HepG2 (cell line): ENCODE results near the gene CREBBP. TPM values are rescaled to one million over a fixed set of nuclear protein-coding genes. Genes with fewer than 3 reads are reported as not detected.

Experiments
- CBX1 ChIP-seq: IDR thresholded peaks from one replicate; pipeline ENCODE4 v1.6.1; 2016; ENCODE audit warnings: antibody characterized with exemption, low read depth
- FIP1L1 ChIP-seq: fragments of 200-400 bp; formaldehyde crosslinking; IDR thresholded peaks from 2 replicates; pipeline ENCODE4 v1.6.1; 2018; ENCODE audit warnings: low read depth, mild to moderate bottlenecking, low read length, moderate library complexity, borderline replicate concordance; ENCODE audit not compliant: insufficient read depth
- HNF4A ChIP-seq: sonication (generic); formaldehyde crosslinking; IDR thresholded peaks from 2 replicates; pipeline ENCODE4 v1.4.0; 2020; ENCODE audit warnings: missing genetic modification reagents
- IKZF4 ChIP-seq: sonication (generic); formaldehyde crosslinking; IDR thresholded peaks from 2 replicates; pipeline ENCODE4 v1.5.1; 2020; ENCODE audit warnings: borderline replicate concordance, mild to moderate bottlenecking, low read depth, missing genetic modification reagents; ENCODE audit errors: not compliant biosample characterization
- KDM3A ChIP-seq: IDR thresholded peaks from 2 replicates; pipeline ENCODE4 v1.6.1; 2018; ENCODE audit warnings: low read depth, missing compliant biosample characterization
- MEF2D ChIP-seq: sonication (generic); formaldehyde crosslinking; IDR thresholded peaks from 2 replicates; pipeline ENCODE4 v1.5.1; 2020; ENCODE audit warnings: mild to moderate bottlenecking, missing genetic modification reagents
- NCOA1 ChIP-seq: sonication (generic); formaldehyde crosslinking; IDR thresholded peaks from 2 replicates; pipeline ENCODE4 v1.9.0; 2021; ENCODE audit warnings: missing genetic modification reagents
- PHF5A ChIP-seq: IDR thresholded peaks from one replicate; pipeline ENCODE4 v1.6.1; 2018; ENCODE audit warnings: low read depth, missing genetic modification reagents; ENCODE audit not compliant: unreplicated experiment
- RFX1 ChIP-seq: fragments of 450-650 bp; IDR thresholded peaks from 2 replicates; pipeline ENCODE4 v1.6.1; 2017
- SAP130 ChIP-seq: IDR thresholded peaks from 2 replicates; pipeline ENCODE4 v1.6.1; 2016; ENCODE audit warnings: low read depth
- SOX5 ChIP-seq: IDR thresholded peaks from 2 replicates; pipeline ENCODE4 v1.6.1; 2016; ENCODE audit warnings: borderline replicate concordance
- SRY ChIP-seq: sonication (generic); formaldehyde crosslinking; IDR thresholded peaks from 2 replicates; pipeline ENCODE4 v1.8.0; 2022; ENCODE audit warnings: mild to moderate bottlenecking, missing genetic modification reagents
- TEAD3 ChIP-seq: optimal IDR thresholded peaks from 2 replicates; pipeline ENCODE3; 2016; ENCODE audit warnings: borderline replicate concordance
- ZBTB21 ChIP-seq: sonication (generic); formaldehyde crosslinking; IDR thresholded peaks from 2 replicates; pipeline ENCODE4 v1.4.0; 2020; ENCODE audit warnings: missing genetic modification reagents
- ZC3H4 ChIP-seq: sonication (generic); formaldehyde crosslinking; IDR thresholded peaks from 2 replicates; pipeline ENCODE4 v1.4.0; 2020; ENCODE audit warnings: missing genetic modification reagents, borderline replicate concordance
- ZFX ChIP-seq: sonication (generic); formaldehyde crosslinking; IDR thresholded peaks from 2 replicates; pipeline ENCODE4 v1.4.0; 2020; ENCODE audit warnings: mild to moderate bottlenecking, low read depth, missing genetic modification reagents, moderate library complexity
- ZNF331 ChIP-seq: sonication (generic); formaldehyde crosslinking; IDR thresholded peaks from 2 replicates; pipeline ENCODE4 v1.4.0; 2020; ENCODE audit warnings: missing genetic modification reagents
- ZNF629 ChIP-seq: sonication (generic); formaldehyde crosslinking; conservative IDR thresholded peaks from 2 replicates; pipeline ENCODE4 v1.5.0; 2020; ENCODE audit warnings: missing genetic modification reagents
- ZNF720 ChIP-seq: sonication (generic); formaldehyde crosslinking; IDR thresholded peaks from 2 replicates; pipeline ENCODE4 v1.4.0; 2020; ENCODE audit warnings: missing genetic modification reagents
- ZNF83 ChIP-seq: sonication (generic); formaldehyde crosslinking; IDR thresholded peaks from 2 replicates; pipeline ENCODE4 v1.4.0; 2020; ENCODE audit warnings: missing genetic modification reagents, mild to moderate bottlenecking, borderline replicate concordance
- polyA plus RNA-seq, 8 experiments: library from polyadenylated mRNA; depleted of rRNA in 3 of 8; stranded (reverse) in 7 of 8; unstranded in 1 of 8; fragments of >200 nt; fragmentation: Illumina TruSeq in 4 of 8; extraction: Trizol in 4 of 8; gene quantifications; 2 replicates each; pipeline versions ENCODE4 v1.2.1 to v1.2.3, GENCODE V29; 2011 to 2016; ENCODE audit warnings: low read depth in 4 of 8, missing spikeins in 1 of 8, mixed read lengths in 1 of 8; ENCODE audit not compliant: insufficient read depth in 1 of 8
- total RNA-seq, 5 experiments: library from RNA; depleted of rRNA; stranded (reverse); fragments of >200 nt; fragmentation: Illumina TruSeq; extraction: Trizol; gene quantifications; 2 replicates each; pipeline ENCODE4 v1.2.3, GENCODE V29; 2016; ENCODE audit warnings: low read depth in 1 of 5
- TF ChIP-seq, protein P1 (sequence below): sonication (generic); formaldehyde crosslinking; IDR thresholded peaks from 2 replicates; pipeline ENCODE4 v1.4.0; 2020; ENCODE audit warnings: mild to moderate bottlenecking, missing genetic modification reagents
- TF ChIP-seq, protein P2 (sequence below): sonication (generic); formaldehyde crosslinking; IDR thresholded peaks from 2 replicates; pipeline ENCODE4 v1.5.0; 2020; ENCODE audit warnings: missing genetic modification reagents
- TF ChIP-seq, protein P3 (sequence below): sonication (generic); formaldehyde crosslinking; IDR thresholded peaks from 2 replicates; pipeline ENCODE4 v1.5.1; 2020; ENCODE audit warnings: missing genetic modification reagents, mild to moderate bottlenecking, borderline replicate concordance
- TF ChIP-seq, protein P4 (sequence below): sonication (generic); formaldehyde crosslinking; IDR thresholded peaks from 2 replicates; pipeline ENCODE4 v1.5.1; 2020; ENCODE audit warnings: mild to moderate bottlenecking, missing genetic modification reagents, borderline replicate concordance

The CREBBP gene
- total and polyA plus RNA-seq, 2 of the 13 experiments (the other 11 are each of a cell fraction or from before 2014, with no cell fraction given) = 5.3 to 10.4 TPM

DNA sequence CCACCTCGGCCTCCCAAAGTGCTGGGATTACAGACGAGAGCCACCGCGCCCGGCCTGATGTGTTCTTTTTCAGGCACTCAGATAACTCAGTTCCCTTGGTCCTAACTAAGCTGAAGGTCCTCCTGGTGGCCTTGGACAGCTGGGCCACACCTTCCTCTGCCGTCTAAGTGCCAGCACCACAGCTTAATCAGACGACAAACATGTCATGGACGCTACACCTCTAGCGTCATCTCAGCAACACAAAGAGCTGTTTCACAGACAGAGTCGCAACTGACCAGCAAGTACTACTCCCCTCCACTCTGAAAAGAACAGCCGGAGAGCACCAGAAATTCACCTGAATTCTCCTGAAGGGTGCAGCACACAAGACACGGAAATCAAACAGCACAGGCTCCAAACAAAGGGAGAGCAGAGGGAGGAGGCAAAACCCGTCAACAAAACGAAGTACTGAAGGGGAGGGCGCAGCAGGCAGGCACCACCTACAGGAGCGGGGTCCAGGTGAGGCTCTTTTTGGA lies 167.6 kb downstream of the CREBBP start (continued):
- TF ChIP-seq, protein P1, sequence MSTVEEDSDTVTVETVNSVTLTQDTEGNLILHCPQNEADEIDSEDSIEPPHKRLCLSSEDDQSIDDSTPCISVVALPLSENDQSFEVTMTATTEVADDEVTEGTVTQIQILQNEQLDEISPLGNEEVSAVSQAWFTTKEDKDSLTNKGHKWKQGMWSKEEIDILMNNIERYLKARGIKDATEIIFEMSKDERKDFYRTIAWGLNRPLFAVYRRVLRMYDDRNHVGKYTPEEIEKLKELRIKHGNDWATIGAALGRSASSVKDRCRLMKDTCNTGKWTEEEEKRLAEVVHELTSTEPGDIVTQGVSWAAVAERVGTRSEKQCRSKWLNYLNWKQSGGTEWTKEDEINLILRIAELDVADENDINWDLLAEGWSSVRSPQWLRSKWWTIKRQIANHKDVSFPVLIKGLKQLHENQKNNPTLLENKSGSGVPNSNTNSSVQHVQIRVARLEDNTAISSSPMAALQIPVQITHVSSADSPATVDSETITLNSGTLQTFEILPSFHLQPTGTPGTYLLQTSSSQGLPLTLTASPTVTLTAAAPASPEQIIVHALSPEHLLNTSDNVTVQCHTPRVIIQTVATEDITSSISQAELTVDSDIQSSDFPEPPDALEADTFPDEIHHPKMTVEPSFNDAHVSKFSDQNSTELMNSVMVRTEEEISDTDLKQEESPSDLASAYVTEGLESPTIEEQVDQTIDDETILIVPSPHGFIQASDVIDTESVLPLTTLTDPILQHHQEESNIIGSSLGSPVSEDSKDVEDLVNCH (CRISPR knock-in tag) = 0 out of 2 replicates have a peak, but pooled peaks have one; percentile 60
- TF ChIP-seq FIP1L1 (no peak), RFX1 (no peak), SAP130 (CRISPR knock-in tag) (peak; percentile 55; the same call in 1 of the 2 replicates), ZC3H4 (no peak), SOX5 (CRISPR knock-in tag) (no peak; the same call in 1 of the 2 replicates), MEF2D (CRISPR knock-in tag) (no peak), TEAD3 (CRISPR knock-in tag) (no peak), NCOA1 (CRISPR knock-in tag) (no peak), ZBTB21 (no peak), KDM3A (no peak), ZNF629 (CRISPR knock-in tag) (0 out of 2 replicates have a peak, but pooled peaks have one; percentile 10), CBX1 (no peak), HNF4A (CRISPR knock-in tag) (0 out of 2 replicates have a peak, but pooled peaks have one; percentile 3), ZFX (CRISPR knock-in tag) (no peak), ZNF83 (CRISPR knock-in tag) (no peak), PHF5A (CRISPR knock-in tag) (no peak), ZNF331 (CRISPR knock-in tag) (no peak), IKZF4 (CRISPR knock-in tag) (no peak), SRY (no peak), ZNF720 (CRISPR knock-in tag) (no peak)
- TF ChIP-seq, protein P2, sequence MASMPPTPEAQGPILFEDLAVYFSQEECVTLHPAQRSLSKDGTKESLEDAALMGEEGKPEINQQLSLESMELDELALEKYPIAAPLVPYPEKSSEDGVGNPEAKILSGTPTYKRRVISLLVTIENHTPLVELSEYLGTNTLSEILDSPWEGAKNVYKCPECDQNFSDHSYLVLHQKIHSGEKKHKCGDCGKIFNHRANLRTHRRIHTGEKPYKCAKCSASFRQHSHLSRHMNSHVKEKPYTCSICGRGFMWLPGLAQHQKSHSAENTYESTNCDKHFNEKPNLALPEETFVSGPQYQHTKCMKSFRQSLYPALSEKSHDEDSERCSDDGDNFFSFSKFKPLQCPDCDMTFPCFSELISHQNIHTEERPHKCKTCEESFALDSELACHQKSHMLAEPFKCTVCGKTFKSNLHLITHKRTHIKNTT (CRISPR knock-in tag) = 0 out of 2 replicates have a peak, but pooled peaks have one; percentile 22
- TF ChIP-seq, protein P3, sequence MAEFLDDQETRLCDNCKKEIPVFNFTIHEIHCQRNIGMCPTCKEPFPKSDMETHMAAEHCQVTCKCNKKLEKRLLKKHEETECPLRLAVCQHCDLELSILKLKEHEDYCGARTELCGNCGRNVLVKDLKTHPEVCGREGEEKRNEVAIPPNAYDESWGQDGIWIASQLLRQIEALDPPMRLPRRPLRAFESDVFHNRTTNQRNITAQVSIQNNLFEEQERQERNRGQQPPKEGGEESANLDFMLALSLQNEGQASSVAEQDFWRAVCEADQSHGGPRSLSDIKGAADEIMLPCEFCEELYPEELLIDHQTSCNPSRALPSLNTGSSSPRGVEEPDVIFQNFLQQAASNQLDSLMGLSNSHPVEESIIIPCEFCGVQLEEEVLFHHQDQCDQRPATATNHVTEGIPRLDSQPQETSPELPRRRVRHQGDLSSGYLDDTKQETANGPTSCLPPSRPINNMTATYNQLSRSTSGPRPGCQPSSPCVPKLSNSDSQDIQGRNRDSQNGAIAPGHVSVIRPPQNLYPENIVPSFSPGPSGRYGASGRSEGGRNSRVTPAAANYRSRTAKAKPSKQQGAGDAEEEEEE = no peak
- TF ChIP-seq, protein P4, sequence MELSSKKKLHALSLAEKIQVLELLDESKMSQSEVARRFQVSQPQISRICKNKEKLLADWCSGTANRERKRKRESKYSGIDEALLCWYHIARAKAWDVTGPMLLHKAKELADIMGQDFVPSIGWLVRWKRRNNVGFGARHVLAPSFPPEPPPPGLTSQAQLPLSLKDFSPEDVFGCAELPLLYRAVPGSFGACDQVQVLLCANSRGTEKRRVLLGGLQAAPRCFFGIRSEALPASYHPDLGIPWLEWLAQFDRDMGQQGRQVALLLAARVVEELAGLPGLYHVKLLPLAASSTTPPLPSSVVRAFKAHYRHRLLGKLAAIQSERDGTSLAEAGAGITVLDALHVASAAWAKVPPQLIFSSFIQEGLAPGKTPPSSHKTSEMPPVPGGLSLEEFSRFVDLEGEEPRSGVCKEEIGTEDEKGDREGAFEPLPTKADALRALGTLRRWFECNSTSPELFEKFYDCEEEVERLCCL = no peak
